H9 (cell line): Measurements from ENCODE around the gene DIMT1. TPM values are rescaled to one million over a fixed set of nuclear protein-coding genes. Genes with fewer than 3 reads are reported as not detected.

Source experiments
- DNase-seq: peaks from one replicate; pipeline ENCODE4 v3.0.0-alpha.2; 2017
- H2AFZ ChIP-seq: one replicate; pipeline ENCODE4 v1.6.1; 2013; ENCODE audit warnings: mild to moderate bottlenecking, low read length, control low read depth, moderate library complexity
- H2AK5ac ChIP-seq: 2 replicates; pipeline ENCODE4 v1.6.1; 2013; ENCODE audit warnings: low read length, control low read depth, mixed read lengths; ENCODE audit not compliant: insufficient read length
- H2BK120ac ChIP-seq: one replicate; pipeline ENCODE4 v1.6.1; 2013; ENCODE audit warnings: low read depth, mild to moderate bottlenecking, low read length, control low read depth, inconsistent platforms; ENCODE audit not compliant: poor library complexity, severe bottlenecking
- H2BK12ac ChIP-seq: 2 replicates; pipeline ENCODE4 v1.6.1; 2013; ENCODE audit warnings: low read length, control low read depth, mixed read lengths, low read depth; ENCODE audit not compliant: insufficient read length
- H2BK15ac ChIP-seq: 2 replicates; pipeline ENCODE4 v1.6.1; 2013; ENCODE audit warnings: low read depth, low read length, control low read depth
- H2BK20ac ChIP-seq: one replicate; pipeline ENCODE4 v1.6.1; 2013; ENCODE audit warnings: low read depth, mild to moderate bottlenecking, low read length, control low read depth, inconsistent platforms; ENCODE audit not compliant: poor library complexity, severe bottlenecking
- H2BK5ac ChIP-seq: 2 replicates; pipeline ENCODE4 v1.6.1; 2013; ENCODE audit warnings: low read length, control low read depth, mixed read lengths; ENCODE audit not compliant: insufficient read length
- H3K14ac ChIP-seq: 2 replicates; pipeline ENCODE4 v1.6.1; 2013; ENCODE audit warnings: low read length, control low read depth; ENCODE audit not compliant: insufficient read depth
- H3K18ac ChIP-seq: 2 replicates; pipeline ENCODE4 v1.6.1; 2013; ENCODE audit warnings: low read depth, mild to moderate bottlenecking, mixed read lengths, low read length, control low read depth; ENCODE audit not compliant: insufficient read length
- H3K23ac ChIP-seq: 2 replicates; pipeline ENCODE4 v1.6.1; 2013; ENCODE audit warnings: low read length, control low read depth, mixed read lengths, low read depth; ENCODE audit not compliant: insufficient read length
- H3K23me2 ChIP-seq: 2 replicates; pipeline ENCODE4 v1.6.1; 2013; ENCODE audit warnings: low read depth, mild to moderate bottlenecking, mixed read lengths, low read length, control low read depth; ENCODE audit not compliant: insufficient read length, poor library complexity, severe bottlenecking
- H3K27ac ChIP-seq: 2 replicates; pipeline ENCODE4 v1.5.1; 2013; ENCODE audit warnings: low read length, control low read depth, mixed read lengths, low read depth; ENCODE audit not compliant: insufficient read length
- H3K27me3 ChIP-seq: 2 replicates; pipeline ENCODE4 v1.6.1; 2013; ENCODE audit warnings: low read length, control low read depth, inconsistent platforms; ENCODE audit not compliant: insufficient read depth
- H3K4ac ChIP-seq: 2 replicates; pipeline ENCODE4 v1.6.1; 2013; ENCODE audit warnings: low read depth, mild to moderate bottlenecking, control low read depth, inconsistent platforms, low read length, moderate library complexity
- H3K4me1 ChIP-seq: 2 replicates; pipeline ENCODE4 v1.6.1; 2013; ENCODE audit warnings: low read length, control low read depth, inconsistent platforms; ENCODE audit not compliant: insufficient read depth
- H3K4me2 ChIP-seq: 2 replicates; pipeline ENCODE4 v1.6.1; 2013; ENCODE audit warnings: low read length, control low read depth, mixed read lengths; ENCODE audit not compliant: insufficient read length, insufficient read depth
- H3K56ac ChIP-seq: 2 replicates; pipeline ENCODE4 v1.6.1; 2013; ENCODE audit warnings: low read depth, mild to moderate bottlenecking, mixed read lengths, low read length, control low read depth; ENCODE audit not compliant: insufficient read length
- H3K79me1 ChIP-seq: 2 replicates; pipeline ENCODE4 v1.6.1; 2013; ENCODE audit warnings: low read depth, mild to moderate bottlenecking, moderate library complexity, low read length, control low read depth, inconsistent platforms; ENCODE audit not compliant: insufficient read depth, poor library complexity, severe bottlenecking
- H3K79me2 ChIP-seq: 2 replicates; pipeline ENCODE4 v1.6.1; 2013; ENCODE audit warnings: low read length, control low read depth, inconsistent platforms; ENCODE audit not compliant: insufficient read depth
- H3K9ac ChIP-seq: 2 replicates; pipeline ENCODE4 v1.6.1; 2013; ENCODE audit warnings: low read length, control low read depth, mixed read lengths; ENCODE audit not compliant: insufficient read length; ENCODE audit errors: extremely low read depth
- H3K9me3 ChIP-seq: one replicate; pipeline ENCODE4 v1.6.1; 2013; ENCODE audit warnings: low read depth, low read length, inconsistent platforms; ENCODE audit not compliant: control insufficient read depth
- H3T11ph ChIP-seq: one replicate; pipeline ENCODE4 v1.6.1; 2013; ENCODE audit warnings: mild to moderate bottlenecking, low read length, control low read depth, inconsistent platforms
- H4K20me1 ChIP-seq: one replicate; pipeline ENCODE4 v1.6.1; 2013; ENCODE audit not compliant: control insufficient read depth, insufficient read length, insufficient read depth
- H4K5ac ChIP-seq: 2 replicates; pipeline ENCODE4 v1.6.1; 2013; ENCODE audit warnings: low read depth, mild to moderate bottlenecking, mixed read lengths, low read length, control low read depth; ENCODE audit not compliant: insufficient read length
- H4K8ac ChIP-seq: replicated peaks from 2 replicates; pipeline ENCODE4 v1.6.1; 2013; ENCODE audit warnings: low read length, control low read depth, mixed read lengths, low read depth; ENCODE audit not compliant: insufficient read length
- H4K91ac ChIP-seq: 2 replicates; pipeline ENCODE4 v1.6.1; 2013; ENCODE audit warnings: low read depth, mild to moderate bottlenecking, moderate library complexity, mixed read lengths, low read length, control low read depth; ENCODE audit not compliant: insufficient read length
- H3K27ac Mint-ChIP-seq, 3 experiments: 2 replicates in 2 of 3; 3 replicates in 1 of 3; pipeline ENCODE4 v1.8.0; 2020 to 2021; ENCODE audit warnings: mixed read lengths in 3 of 3, mild to moderate bottlenecking in 1 of 3, moderate library complexity in 1 of 3
- H3K27me3 Mint-ChIP-seq: 2 replicates; pipeline ENCODE4 v1.8.0; 2021; ENCODE audit warnings: low read depth, mild to moderate bottlenecking, moderate library complexity, mixed read lengths
- H3K36me3 Mint-ChIP-seq, 3 experiments: 2 replicates in 2 of 3; 3 replicates in 1 of 3; pipeline ENCODE4 v1.8.0; 2020 to 2021; ENCODE audit warnings: low read depth in 3 of 3, mixed read lengths in 3 of 3; ENCODE audit not compliant: insufficient read depth in 1 of 3
- H3K4me1 Mint-ChIP-seq, 2 experiments: 2 replicates each; pipeline ENCODE4 v1.8.0; 2020; ENCODE audit warnings: mixed read lengths in 2 of 2
- H3K4me3 Mint-ChIP-seq, 2 experiments: 2 replicates in 1 of 2; 3 replicates in 1 of 2; pipeline ENCODE4 v1.8.0; 2020 to 2021; ENCODE audit warnings: mild to moderate bottlenecking in 2 of 2, mixed read lengths in 2 of 2, moderate library complexity in 1 of 2
- H3K9me3 Mint-ChIP-seq, 2 experiments: 2 replicates in 1 of 2; 3 replicates in 1 of 2; pipeline ENCODE4 v1.8.0; 2020; ENCODE audit warnings: mild to moderate bottlenecking in 2 of 2, mixed read lengths in 2 of 2, moderate library complexity in 1 of 2
- WGBS: extraction: QIAGEN DNeasy Blood & Tissue Kit; methylation state at CpG from one replicate; pipeline ENCODE4 v1.1.7; 2013; ENCODE audit warnings: missing lambda C conversion rate, low lambda C conversion rate, mixed read lengths; ENCODE audit not compliant: insufficient read length; ENCODE audit errors: extremely low coverage; 5-methylcytosine and 5-hydroxymethylcytosine counted together
- total RNA-seq: library from RNA; stranded (reverse); gene quantifications from 2 replicates; pipeline ENCODE4 v1.2.1, GENCODE V29; 2021
- TF ChIP-seq, protein P1 (sequence below): fragments of 200-600 bp; sonication (generic); conservative IDR thresholded peaks from 3 replicates; pipeline ENCODE4 v1.8.0; 2021; ENCODE audit warnings: antibody characterized with exemption, mild to moderate bottlenecking

Gene DIMT1
- total RNA-seq, 1 experiment from 2014 or later: 36.0 TPM

DNA sequence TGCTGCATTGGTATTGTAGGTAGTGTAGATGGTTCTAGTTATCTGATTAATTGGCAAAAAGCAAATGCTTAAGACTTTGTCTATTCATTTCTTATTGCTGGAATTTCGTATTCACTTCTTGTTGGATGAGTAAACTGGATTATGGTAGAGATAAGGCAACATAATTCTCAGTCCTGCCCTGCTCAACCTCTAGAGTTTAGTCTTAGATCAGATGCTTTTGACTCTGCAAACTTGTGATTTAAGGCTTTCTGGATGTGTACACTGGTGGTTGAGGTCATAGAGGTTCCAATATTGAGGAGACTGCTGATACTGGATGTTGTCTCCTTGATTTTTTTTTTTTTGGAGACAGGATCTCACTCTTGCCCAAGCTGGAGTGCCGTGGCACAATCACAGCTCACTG lies 62.7 kb downstream of the DIMT1 start:
- no peak overlapping the region for H3K14ac ChIP-seq
- no peak overlapping the region for H3K18ac ChIP-seq
- no peak overlapping the region for H3T11ph ChIP-seq
- H4K8ac ChIP-seq: no peak overlapping the region
- H4K20me1 ChIP-seq: no peaks in the 10 kb centered on the region
- no peak overlapping the region for H3K4me2 ChIP-seq
- no peaks in the 10 kb centered on the region for H3K9me3 ChIP-seq
- TF ChIP-seq, protein P1, sequence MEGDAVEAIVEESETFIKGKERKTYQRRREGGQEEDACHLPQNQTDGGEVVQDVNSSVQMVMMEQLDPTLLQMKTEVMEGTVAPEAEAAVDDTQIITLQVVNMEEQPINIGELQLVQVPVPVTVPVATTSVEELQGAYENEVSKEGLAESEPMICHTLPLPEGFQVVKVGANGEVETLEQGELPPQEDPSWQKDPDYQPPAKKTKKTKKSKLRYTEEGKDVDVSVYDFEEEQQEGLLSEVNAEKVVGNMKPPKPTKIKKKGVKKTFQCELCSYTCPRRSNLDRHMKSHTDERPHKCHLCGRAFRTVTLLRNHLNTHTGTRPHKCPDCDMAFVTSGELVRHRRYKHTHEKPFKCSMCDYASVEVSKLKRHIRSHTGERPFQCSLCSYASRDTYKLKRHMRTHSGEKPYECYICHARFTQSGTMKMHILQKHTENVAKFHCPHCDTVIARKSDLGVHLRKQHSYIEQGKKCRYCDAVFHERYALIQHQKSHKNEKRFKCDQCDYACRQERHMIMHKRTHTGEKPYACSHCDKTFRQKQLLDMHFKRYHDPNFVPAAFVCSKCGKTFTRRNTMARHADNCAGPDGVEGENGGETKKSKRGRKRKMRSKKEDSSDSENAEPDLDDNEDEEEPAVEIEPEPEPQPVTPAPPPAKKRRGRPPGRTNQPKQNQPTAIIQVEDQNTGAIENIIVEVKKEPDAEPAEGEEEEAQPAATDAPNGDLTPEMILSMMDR: no peak
- no peak overlapping the region for H3K4ac ChIP-seq
- H3K23ac ChIP-seq: no peak overlapping the region
- H2BK120ac ChIP-seq: no peak overlapping the region
- no peaks in the 10 kb centered on the region for H3K27me3 ChIP-seq
- H3K56ac ChIP-seq: no peak overlapping the region
- no peak overlapping the region for H3K9ac ChIP-seq
- H4K5ac ChIP-seq: no peak overlapping the region
- no CpG with 5 or more reads among the region's 2 CpGs for WGBS
- no peaks in the 10 kb centered on the region for H3K23me2 ChIP-seq
- peaks cover 7% of the 10 kb centered on the region for H3K79me1 ChIP-seq
- H3K79me2 ChIP-seq: peaks cover 14% of the 10 kb centered on the region; the same call in 1 of the 2 replicates
- H4K91ac ChIP-seq: no peak overlapping the region
- H2BK5ac ChIP-seq: no peak overlapping the region
- no peak overlapping the region for H2BK20ac ChIP-seq
- Mint-ChIP-seq H3K4me1 (peaks cover 0 to 3% of the 10 kb centered on the region in 2 experiments; a peak in 1 of 4 replicates), H3K36me3 (peaks cover 0 to 10% (median 1%) of the 10 kb centered on the region in 3 experiments; a peak in 4 of 7 replicates), H3K9me3 (no peaks in the 10 kb centered on the region), H3K4me3 (no peak overlapping the region), H3K27ac (no peak overlapping the region; a peak in 1 of 7 replicates), H3K27me3 (no peaks in the 10 kb centered on the region)
- H2BK15ac ChIP-seq: no peak overlapping the region
- H2AK5ac ChIP-seq: no peak overlapping the region
- no peak for DNase-seq
- no peak overlapping the region for H2BK12ac ChIP-seq
- H2AFZ ChIP-seq: no peak overlapping the region
- H3K27ac ChIP-seq: no peak overlapping the region
- H3K4me1 ChIP-seq: no peaks in the 10 kb centered on the region
